GM12878 (cell line): ENCODE measurements around the gene TFAM. TPM values are rescaled to one million over a fixed set of nuclear protein-coding genes. Genes with fewer than 3 reads are reported as not detected.

Experiments
- CBX3 ChIP-seq: fragments of 200-600 bp; sonication (generic); IDR thresholded peaks from 2 replicates; pipeline ENCODE4 v1.6.1; 2016; ENCODE audit warnings: low read depth, borderline replicate concordance
- EED ChIP-seq: sonication (generic); IDR thresholded peaks from 2 replicates; pipeline ENCODE4 v1.6.1; 2016; ENCODE audit warnings: antibody characterized with exemption, low read depth
- FOXM1 ChIP-seq: IDR thresholded peaks from 2 replicates; pipeline ENCODE4 v1.6.1; 2012; ENCODE audit warnings: low read depth, mild to moderate bottlenecking, inconsistent platforms, low read length, moderate library complexity
- IRF3 ChIP-seq: fragments of 450-650 bp; IDR thresholded peaks from 2 replicates; pipeline ENCODE4 v1.6.1; 2014; ENCODE audit warnings: mild to moderate bottlenecking
- IRF4 ChIP-seq: IDR thresholded peaks from 2 replicates; pipeline ENCODE4 v1.6.1; 2011; ENCODE audit warnings: low read depth, low read length
- MEF2B ChIP-seq: fragments of 450-650 bp; IDR thresholded peaks from 2 replicates; pipeline ENCODE4 v1.6.1; 2018; ENCODE audit warnings: mild to moderate bottlenecking, moderate library complexity; ENCODE audit not compliant: partially characterized antibody, poor library complexity, severe bottlenecking
- MXI1 ChIP-seq: fragments of 150-350 bp; IDR thresholded peaks from 2 replicates; pipeline ENCODE4 v1.6.1; 2011; ENCODE audit warnings: low read depth, mild to moderate bottlenecking, inconsistent platforms, low read length, improper control_type of control experiment
- NFIC ChIP-seq: IDR thresholded peaks from 2 replicates; pipeline ENCODE4 v1.6.1; 2012; ENCODE audit warnings: low read depth, mild to moderate bottlenecking, inconsistent platforms, low read length, moderate library complexity
- RELA ChIP-seq: fragments of 450-650 bp; IDR thresholded peaks from 2 replicates; pipeline ENCODE4 v1.8.0; 2014; ENCODE audit warnings: borderline replicate concordance; ENCODE audit not compliant: partially characterized antibody
- RELB ChIP-seq: fragments of 450-650 bp; IDR thresholded peaks from 2 replicates; pipeline ENCODE4 v1.6.1; 2017; ENCODE audit warnings: low read depth, mild to moderate bottlenecking, moderate library complexity
- RUNX3 ChIP-seq: IDR thresholded peaks from 2 replicates; pipeline ENCODE4 v1.6.1; 2012; ENCODE audit warnings: low read length, inconsistent platforms
- SMAD1 ChIP-seq: fragments of 450-650 bp; IDR thresholded peaks from 2 replicates; pipeline ENCODE4 v1.6.1; 2018; ENCODE audit warnings: mild to moderate bottlenecking, low read depth; ENCODE audit not compliant: partially characterized antibody
- TCF12 ChIP-seq: IDR thresholded peaks from 2 replicates; pipeline ENCODE4 v1.6.1; 2011; ENCODE audit warnings: low read depth, mild to moderate bottlenecking, low read length
- WRNIP1 ChIP-seq: IDR thresholded peaks from 2 replicates; pipeline ENCODE4 v1.6.1; 2011; ENCODE audit warnings: low read depth, low read length, improper control_type of control experiment, borderline replicate concordance
- YBX1 ChIP-seq: fragments of 450-650 bp; IDR thresholded peaks from 2 replicates; pipeline ENCODE4 v1.6.1; 2016; ENCODE audit warnings: antibody characterized with exemption
- ZNF217 ChIP-seq: fragments of 450-650 bp; IDR thresholded peaks from 2 replicates; pipeline ENCODE4 v1.6.1; 2017; ENCODE audit warnings: antibody characterized with exemption, mild to moderate bottlenecking
- ZZZ3 ChIP-seq: IDR thresholded peaks from 2 replicates; pipeline ENCODE4 v1.6.1; 2011; ENCODE audit warnings: low read depth; ENCODE audit not compliant: control insufficient read depth, insufficient read length
- polyA plus RNA-seq, 11 experiments: library from polyadenylated mRNA; depleted of rRNA in 4 of 11; unstranded in 6 of 11; stranded (reverse) in 5 of 11; fragments of >200 nt; fragmentation: Nextera tagmentation in 4 of 11; fragmentation: Illumina TruSeq in 1 of 11; extraction: Ambion mirVana in 4 of 11; extraction: Trizol in 1 of 11; gene quantifications; 1 replicate in 1 of 11; 2 replicates in 10 of 11; pipeline versions ENCODE4 v1.2.1 to v1.2.3, GENCODE V29; 2011 to 2016; ENCODE audit warnings: inconsistent platforms in 2 of 11, missing spikeins in 2 of 11, low read depth in 1 of 11
- total RNA-seq, 4 experiments: library from RNA; depleted of rRNA in 3 of 4; stranded (reverse); fragments of >200 nt in 3 of 4; fragmentation: Illumina TruSeq in 1 of 4; extraction: Trizol in 1 of 4; gene quantifications; 2 replicates each; pipeline versions ENCODE4 v1.2.1 to v1.2.3, GENCODE V29; 2013 to 2021
- TF ChIP-seq, protein P1 (sequence below): fragments of 450-650 bp; IDR thresholded peaks from 2 replicates; pipeline ENCODE4 v1.6.1; 2018; ENCODE audit warnings: borderline replicate concordance, mild to moderate bottlenecking; ENCODE audit not compliant: partially characterized antibody
- TF ChIP-seq, protein P2 (sequence below): fragments of 450-650 bp; formaldehyde crosslinking; IDR thresholded peaks from 2 replicates; pipeline ENCODE4 v1.4.0; 2020; ENCODE audit warnings: mild to moderate bottlenecking, moderate library complexity
- TF ChIP-seq, protein P3 (sequence below): IDR thresholded peaks from 2 replicates; pipeline ENCODE4 v1.6.1; 2012; ENCODE audit warnings: low read depth, low read length, improper control_type of control experiment
- TF ChIP-seq, protein P4 (sequence below): IDR thresholded peaks from 2 replicates; pipeline ENCODE4 v1.6.1; 2011; ENCODE audit warnings: low read depth, mild to moderate bottlenecking, low read length, moderate library complexity, borderline replicate concordance; ENCODE audit errors: extremely low read depth

The TFAM gene
- total and polyA plus RNA-seq, 10 of the 15 experiments (the other 5 are each of a cell fraction or from before 2014, with no cell fraction given) = 44.9 to 135 (median 93.3) TPM

GRCh38 chr10:58384095-58384494 is 1.1 kb upstream of the TFAM start (continued):
- TF ChIP-seq, protein P1, sequence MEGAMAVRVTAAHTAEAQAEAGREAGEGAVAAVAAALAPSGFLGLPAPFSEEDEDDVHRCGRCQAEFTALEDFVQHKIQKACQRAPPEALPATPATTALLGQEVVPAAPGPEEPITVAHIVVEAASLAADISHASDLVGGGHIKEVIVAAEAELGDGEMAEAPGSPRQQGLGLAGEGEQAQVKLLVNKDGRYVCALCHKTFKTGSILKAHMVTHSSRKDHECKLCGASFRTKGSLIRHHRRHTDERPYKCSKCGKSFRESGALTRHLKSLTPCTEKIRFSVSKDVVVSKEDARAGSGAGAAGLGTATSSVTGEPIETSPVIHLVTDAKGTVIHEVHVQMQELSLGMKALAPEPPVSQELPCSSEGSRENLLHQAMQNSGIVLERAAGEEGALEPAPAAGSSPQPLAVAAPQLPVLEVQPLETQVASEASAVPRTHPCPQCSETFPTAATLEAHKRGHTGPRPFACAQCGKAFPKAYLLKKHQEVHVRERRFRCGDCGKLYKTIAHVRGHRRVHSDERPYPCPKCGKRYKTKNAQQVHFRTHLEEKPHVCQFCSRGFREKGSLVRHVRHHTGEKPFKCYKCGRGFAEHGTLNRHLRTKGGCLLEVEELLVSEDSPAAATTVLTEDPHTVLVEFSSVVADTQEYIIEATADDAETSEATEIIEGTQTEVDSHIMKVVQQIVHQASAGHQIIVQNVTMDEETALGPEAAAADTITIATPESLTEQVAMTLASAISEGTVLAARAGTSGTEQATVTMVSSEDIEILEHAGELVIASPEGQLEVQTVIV = no peak
- TF ChIP-seq NFIC = peak; percentile 31; the same call in 1 of the 2 replicates
- TF ChIP-seq, protein P2, sequence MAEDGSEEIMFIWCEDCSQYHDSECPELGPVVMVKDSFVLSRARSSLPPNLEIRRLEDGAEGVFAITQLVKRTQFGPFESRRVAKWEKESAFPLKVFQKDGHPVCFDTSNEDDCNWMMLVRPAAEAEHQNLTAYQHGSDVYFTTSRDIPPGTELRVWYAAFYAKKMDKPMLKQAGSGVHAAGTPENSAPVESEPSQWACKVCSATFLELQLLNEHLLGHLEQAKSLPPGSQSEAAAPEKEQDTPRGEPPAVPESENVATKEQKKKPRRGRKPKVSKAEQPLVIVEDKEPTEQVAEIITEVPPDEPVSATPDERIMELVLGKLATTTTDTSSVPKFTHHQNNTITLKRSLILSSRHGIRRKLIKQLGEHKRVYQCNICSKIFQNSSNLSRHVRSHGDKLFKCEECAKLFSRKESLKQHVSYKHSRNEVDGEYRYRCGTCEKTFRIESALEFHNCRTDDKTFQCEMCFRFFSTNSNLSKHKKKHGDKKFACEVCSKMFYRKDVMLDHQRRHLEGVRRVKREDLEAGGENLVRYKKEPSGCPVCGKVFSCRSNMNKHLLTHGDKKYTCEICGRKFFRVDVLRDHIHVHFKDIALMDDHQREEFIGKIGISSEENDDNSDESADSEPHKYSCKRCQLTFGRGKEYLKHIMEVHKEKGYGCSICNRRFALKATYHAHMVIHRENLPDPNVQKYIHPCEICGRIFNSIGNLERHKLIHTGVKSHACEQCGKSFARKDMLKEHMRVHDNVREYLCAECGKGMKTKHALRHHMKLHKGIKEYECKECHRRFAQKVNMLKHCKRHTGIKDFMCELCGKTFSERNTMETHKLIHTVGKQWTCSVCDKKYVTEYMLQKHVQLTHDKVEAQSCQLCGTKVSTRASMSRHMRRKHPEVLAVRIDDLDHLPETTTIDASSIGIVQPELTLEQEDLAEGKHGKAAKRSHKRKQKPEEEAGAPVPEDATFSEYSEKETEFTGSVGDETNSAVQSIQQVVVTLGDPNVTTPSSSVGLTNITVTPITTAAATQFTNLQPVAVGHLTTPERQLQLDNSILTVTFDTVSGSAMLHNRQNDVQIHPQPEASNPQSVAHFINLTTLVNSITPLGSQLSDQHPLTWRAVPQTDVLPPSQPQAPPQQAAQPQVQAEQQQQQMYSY (CRISPR knock-in tag) = no peak
- no peak for TF ChIP-seq RELA
- TF ChIP-seq, protein P3, sequence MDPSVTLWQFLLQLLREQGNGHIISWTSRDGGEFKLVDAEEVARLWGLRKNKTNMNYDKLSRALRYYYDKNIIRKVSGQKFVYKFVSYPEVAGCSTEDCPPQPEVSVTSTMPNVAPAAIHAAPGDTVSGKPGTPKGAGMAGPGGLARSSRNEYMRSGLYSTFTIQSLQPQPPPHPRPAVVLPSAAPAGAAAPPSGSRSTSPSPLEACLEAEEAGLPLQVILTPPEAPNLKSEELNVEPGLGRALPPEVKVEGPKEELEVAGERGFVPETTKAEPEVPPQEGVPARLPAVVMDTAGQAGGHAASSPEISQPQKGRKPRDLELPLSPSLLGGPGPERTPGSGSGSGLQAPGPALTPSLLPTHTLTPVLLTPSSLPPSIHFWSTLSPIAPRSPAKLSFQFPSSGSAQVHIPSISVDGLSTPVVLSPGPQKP = no peak
- peak; percentile 59 for TF ChIP-seq SMAD1
- TF ChIP-seq, protein P4, sequence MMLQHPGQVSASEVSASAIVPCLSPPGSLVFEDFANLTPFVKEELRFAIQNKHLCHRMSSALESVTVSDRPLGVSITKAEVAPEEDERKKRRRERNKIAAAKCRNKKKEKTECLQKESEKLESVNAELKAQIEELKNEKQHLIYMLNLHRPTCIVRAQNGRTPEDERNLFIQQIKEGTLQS = no peak
- TF ChIP-seq IRF4 = 0 out of 2 replicates have a peak, but pooled peaks have one; percentile 29
- TF ChIP-seq MXI1 = no peak
- TF ChIP-seq RELB = peak; percentile 84
- TF ChIP-seq TCF12 = no peak
- TF ChIP-seq ZNF217 = peak; percentile 30; the same call in 1 of the 2 replicates
- peak; percentile 47; the same call in 1 of the 2 replicates for TF ChIP-seq EED
- no peak for TF ChIP-seq IRF3
- TF ChIP-seq ZZZ3 = no peak
- TF ChIP-seq CBX3 = no peak
- TF ChIP-seq FOXM1 = peak; percentile 64; the same call in 1 of the 2 replicates
- no peak for TF ChIP-seq WRNIP1
- peak; percentile 91 for TF ChIP-seq RUNX3
- TF ChIP-seq MEF2B = no peak
- TF ChIP-seq YBX1 = no peak
